Measurements from ENCODE around the gene MTCL1.

Gene MTCL1

GRCh38 chr18:8865934-8866333 is 160.6 kb downstream of the MTCL1 start:
- no peak for DNase-seq (ENCODE audit: low spot score)

GRCh38 chr18:8866679-8867078 is 161.3 kb downstream of the MTCL1 start:
- no peak for DNase-seq (ENCODE audit: low spot score)

DNA sequence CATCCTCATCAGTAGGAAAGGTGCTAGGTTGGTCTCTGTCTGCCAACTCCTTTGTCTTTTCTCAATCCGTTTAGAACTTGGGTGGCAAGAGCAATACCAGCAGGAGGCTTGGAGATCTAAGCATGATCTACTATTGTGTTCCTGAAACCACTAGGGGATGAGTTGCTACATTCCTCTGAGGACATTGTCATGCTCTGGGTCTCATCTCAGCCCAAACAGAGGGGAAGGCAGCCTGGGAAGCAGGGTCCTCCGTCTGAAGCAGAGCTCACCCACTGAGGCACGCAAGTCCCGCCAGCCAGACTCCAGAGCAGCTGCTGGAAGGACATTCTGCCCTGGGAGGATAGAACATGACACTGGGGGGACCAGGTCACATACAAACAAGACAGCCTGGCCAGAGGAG is 162.9 kb downstream of the MTCL1 start:
- DNase-seq (ENCODE audit: low spot score): no peak

GRCh38 chr18:8868779-8869415 is 163.5 kb downstream of the MTCL1 start:
- no peak for DNase-seq (ENCODE audit: low spot score)

DNA sequence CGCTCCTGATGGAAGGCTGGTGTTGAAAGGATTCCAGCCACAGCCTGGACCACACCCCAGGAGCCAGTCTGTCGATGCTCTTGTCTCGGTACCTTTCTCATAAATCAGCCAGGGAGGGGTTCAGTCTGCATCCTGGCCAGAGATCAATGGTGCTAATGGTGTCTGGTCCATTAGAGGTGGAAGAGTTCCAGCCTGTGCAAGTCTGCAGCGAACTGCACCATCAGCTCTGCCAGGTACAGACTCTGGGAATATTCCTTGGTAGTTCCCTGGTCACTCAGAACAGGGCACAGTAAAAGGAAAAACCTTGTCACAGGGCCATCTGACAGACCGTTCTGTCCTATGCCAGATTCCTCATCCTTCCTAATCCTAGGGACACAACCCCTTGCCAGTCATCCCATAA is 164.3 kb downstream of the MTCL1 start:
- DNase-seq (ENCODE audit: low spot score): no peak

DNA sequence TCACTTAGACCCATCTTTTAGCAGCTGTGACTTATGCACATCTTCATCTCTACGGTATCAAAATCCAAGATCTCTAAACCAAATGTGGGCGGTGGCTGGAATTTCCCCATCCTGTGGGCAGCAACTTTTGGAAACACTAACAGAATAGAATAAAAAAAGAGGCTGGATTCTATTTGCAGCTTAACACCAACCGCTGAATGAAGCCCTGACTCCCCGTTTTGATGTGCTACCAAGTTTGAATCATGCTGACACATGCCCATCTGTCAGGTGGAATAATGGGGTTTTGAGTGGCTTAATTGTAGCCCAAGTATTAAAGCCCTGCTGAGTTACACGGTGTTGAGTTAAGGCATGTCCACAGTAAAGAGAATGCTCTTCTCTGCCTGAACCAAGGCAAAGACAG is 165.2 kb downstream of the MTCL1 start:
- DNase-seq (ENCODE audit: low spot score): no peak

DNA sequence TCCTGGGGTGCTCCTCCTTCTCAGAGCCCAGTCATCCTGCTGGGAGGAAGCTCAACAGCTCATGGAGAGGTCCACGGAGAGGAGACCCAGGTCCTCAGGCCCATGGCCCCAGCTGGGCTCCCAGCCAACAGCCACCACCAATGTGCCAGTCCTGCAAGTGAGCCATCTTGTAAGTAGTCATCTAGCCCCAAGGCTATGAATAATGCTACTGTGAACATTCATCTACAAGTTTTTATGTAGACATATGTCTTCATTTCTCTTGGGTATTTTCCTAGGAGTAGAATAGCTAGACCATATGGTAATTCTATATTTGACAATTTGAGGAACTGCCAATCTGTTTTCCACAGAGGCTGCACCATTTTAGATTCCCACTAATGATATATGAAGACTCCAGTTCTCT is 166.1 kb downstream of the MTCL1 start:
- no peak for DNase-seq (ENCODE audit: low spot score)

DNA sequence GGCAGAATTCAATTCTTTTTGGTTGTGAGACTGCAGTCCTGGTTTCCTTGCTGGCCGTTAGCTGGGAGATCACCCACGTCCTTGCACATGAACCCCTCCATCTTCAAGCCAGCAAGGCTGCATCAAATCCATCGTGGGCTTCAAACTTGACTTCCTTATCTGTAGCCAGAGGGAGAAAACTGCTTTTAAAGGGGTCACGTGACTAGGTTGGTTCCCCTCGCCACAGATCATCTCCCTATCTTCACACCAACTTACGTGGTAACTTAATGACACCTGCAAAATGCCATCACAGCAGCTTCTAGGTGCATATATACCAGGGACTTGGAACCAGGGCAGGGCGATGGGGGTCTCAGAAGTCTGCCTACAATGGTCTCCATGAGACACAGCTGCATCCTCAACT is 169.5 kb downstream of the MTCL1 start:
- DNase-seq (ENCODE audit: low spot score): no peak

GRCh38 chr18:8876887-8877286 is 171.5 kb downstream of the MTCL1 start:
- no peak for DNase-seq (ENCODE audit: low spot score)

GRCh38 chr18:8881103-8881502 is 175.7 kb downstream of the MTCL1 start:
- no peak for DNase-seq (ENCODE audit: low spot score)

All from activated CD4-positive, alpha-beta T cell treated with anti-CD3 and anti-CD28 coated beads, Interleukin-2, Interleukin-4, amounts not matched to agents 100 ng/mL and 50 ng/mL, durations not matched to agents 16 hours and 8 hours (primary cell).